Measurements from ENCODE around the gene RIMBP2.

The RIMBP2 gene

GRCh38 chr12:130424858-130425697 is 291.0 kb downstream of the RIMBP2 start:
- no peak for DNase-seq (ENCODE audit: low read depth in 2 of 2)

DNA sequence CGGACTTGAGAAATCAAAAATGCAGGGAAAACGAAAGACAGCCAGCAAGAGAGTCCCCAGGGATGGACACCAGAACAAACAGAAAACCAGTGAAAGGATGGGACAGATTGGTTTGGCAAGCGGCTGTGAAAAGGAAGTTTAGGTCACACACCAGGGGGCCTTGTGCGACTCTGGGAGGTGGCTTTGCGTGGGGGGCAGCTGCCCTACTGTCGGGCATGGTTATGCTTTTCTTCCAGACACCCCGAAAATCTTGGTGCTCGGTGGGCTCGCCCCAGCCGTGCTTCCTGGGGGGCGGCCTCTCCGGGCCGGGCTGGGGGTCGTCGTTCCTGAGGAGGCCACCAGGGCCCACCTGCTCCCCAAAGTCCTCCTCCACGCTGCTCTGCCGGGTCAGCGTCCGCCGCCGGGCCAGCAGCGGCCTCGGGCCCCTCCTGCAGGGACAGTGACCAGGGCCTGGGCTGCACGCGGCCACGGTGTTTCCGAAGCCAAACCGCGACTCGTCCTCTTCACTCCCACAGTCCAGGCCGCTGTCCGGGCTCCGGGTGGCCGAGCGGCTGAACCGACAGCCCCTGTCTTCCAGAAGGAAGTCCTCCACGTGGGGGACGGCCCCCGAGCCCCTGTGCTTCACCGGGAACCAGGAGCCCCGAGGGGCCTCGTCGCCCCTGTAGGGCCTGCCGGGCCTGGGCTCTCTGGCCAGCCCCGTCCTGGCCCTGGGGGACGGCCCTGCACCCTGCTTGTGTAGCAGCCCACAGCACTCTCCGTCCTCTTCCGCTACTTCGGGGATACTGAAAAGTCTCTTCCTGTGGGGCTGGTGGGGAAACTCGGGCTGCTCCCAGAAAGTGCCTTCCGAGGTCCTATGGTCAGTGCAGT is 291.9 kb downstream of the RIMBP2 start:
- no peak for DNase-seq (ENCODE audit: low read depth in 2 of 2)

DNA sequence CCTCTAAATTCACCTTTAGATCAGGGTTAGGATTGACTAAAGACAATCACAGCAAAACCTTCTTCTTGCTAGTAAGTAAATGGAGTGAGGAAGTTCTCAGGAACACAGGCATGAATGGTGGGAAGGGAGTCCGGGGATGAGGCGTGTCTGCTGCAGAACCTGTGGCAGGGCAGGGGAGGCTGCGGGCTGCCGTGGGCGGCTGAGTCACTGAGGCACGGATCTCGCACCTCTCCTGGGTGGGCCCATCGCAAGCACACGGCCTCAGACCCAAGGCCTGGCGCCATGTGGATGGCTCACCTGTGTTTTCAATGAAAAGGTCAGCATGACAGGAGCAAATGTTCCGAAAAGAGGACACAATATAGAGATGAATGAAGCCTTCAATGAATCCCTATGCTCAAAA is 293.0 kb downstream of the RIMBP2 start:
- DNase-seq (ENCODE audit: low read depth in 2 of 2), result no peak

- DNase-seq (ENCODE audit: low read depth in 2 of 2), result no peak
These were observed 293.4 kb downstream of the RIMBP2 start for GRCh38 chr12:130422676-130423075.

DNA sequence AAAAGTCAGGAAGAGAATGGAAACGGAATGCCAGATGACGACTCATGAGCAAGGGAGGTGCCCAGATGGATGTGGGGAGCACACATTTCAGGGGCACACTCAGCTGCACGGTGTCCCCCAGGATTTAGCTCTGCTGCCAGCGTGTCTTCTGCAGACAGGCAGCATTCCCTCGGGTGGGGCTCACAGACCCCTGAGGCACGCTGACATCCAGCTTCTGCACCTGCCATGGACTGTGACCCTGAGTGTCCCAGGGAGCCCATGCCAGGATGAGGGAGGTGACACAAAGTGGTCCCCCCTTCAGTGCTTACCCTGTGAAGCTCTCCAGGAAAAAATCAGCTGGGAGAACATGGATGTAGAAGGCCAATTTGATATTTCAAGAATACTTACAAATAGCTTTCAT is 294.2 kb downstream of the RIMBP2 start:
- no peak for DNase-seq (ENCODE audit: low read depth in 2 of 2)

DNA sequence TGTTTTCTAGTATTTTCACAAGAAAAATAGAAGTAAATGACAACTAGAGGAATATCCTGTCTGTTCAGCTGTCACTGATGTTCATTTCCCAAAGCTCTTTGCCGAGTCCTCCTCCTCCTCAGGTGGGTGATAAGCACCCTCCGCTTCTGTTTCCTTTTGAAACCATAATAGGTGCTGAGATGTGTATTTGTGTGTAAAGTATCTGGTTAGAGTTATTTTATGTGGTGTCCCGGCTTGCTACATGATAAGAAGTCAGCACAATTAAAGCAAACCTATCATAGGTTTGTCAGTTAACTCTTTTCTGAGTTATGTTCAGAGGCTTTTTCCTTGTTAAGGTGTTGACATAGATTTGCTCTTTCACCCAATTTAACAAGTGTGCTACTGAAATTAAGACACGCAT is 296.0 kb downstream of the RIMBP2 start:
- no peak for DNase-seq (ENCODE audit: low read depth in 2 of 2)

GRCh38 chr12:130419116-130419515 is 297.0 kb downstream of the RIMBP2 start:
- no peak for DNase-seq (ENCODE audit: low read depth in 2 of 2)

- no peak for DNase-seq (ENCODE audit: low read depth in 2 of 2)
These were observed 297.8 kb downstream of the RIMBP2 start for GRCh38 chr12:130418251-130418650.

GRCh38 chr12:130414381-130414780 is 301.7 kb downstream of the RIMBP2 start:
- no peak for DNase-seq (ENCODE audit: low read depth in 2 of 2)

GRCh38 chr12:130413909-130414308 is 302.2 kb downstream of the RIMBP2 start:
- DNase-seq (ENCODE audit: low read depth in 2 of 2), result no peak

- DNase-seq (ENCODE audit: low read depth in 2 of 2), result no peak
These were observed 303.7 kb downstream of the RIMBP2 start for GRCh38 chr12:130412384-130412783.

GRCh38 chr12:130405332-130405731 is 310.8 kb downstream of the RIMBP2 start:
- no peak for DNase-seq (ENCODE audit: low read depth in 2 of 2)

DNA sequence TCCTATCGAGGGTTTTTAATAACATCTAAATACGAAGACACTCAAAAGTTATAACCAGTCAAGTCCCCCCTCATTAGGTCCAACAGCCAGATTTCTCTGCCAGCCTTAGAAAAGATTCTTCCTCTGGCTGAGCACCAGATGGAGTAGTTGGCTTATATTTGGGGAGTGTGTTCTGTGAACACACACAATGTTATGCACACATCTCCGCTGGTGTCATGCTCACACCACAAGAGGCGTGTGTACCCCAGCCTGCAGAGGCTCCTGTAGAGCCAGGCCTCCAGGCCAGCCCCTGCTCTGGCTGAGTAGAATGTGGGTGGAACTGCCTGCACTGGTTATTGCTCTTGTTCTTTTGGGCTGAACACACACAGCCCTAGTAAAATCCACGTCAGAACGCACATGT is 314.4 kb downstream of the RIMBP2 start:
- no peak for DNase-seq (ENCODE audit: low read depth in 2 of 2)

DNA sequence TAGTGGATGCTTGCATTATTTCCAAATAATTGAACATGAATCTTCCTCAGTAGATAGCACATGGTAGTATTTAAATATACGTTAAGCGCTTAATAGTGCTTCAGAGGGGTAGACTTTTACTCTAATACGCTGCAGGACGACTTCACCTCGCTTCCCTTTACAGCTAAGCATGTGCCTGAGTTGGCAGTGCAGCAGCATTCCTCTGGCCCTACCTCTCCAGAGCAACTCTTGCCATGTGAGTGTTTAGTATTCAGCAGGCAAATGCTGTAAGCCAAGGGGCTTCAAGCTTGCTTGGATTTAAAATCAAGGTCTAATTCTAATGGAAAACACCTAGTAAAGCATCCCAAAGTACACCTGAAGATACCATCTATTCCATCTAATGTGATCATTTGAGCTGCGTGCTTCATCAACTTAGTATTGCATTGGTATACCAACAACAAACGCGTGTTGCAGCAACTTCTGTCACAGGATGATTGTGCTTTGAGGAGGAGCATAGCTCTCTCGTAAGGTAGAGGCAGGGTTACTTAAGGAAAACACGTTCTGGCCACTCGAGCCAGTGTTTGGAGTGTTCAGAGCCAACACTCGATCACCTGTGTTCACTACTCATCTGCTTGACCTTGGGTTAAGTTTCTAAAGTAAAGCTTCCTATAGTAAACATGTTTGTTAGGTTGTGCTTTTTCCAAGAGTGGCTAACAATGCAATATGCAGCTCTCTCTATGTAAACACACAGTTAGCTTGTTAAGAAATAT is 317.8 kb downstream of the RIMBP2 start:
- no peak for DNase-seq (ENCODE audit: low read depth in 2 of 2)

DNA sequence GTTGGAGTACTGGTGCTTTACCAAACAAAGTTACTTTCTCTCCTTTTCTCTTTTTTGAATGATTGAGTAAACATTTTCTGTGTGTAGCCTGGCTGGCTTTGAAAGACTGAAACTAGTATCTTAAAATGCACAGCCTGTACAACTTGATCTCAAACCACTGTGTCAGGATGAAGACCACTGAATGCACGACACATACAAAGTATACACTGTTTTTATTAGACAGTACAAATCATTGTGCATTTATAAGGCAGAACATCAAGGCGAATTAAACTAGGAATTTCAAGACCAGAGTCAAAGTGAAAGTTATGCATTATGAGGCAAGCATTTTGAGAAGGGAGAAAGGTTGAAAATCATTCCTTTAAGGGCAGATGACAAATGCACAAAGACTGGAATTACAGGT is 319.4 kb downstream of the RIMBP2 start:
- DNase-seq (ENCODE audit: low read depth in 2 of 2), result no peak

DNA sequence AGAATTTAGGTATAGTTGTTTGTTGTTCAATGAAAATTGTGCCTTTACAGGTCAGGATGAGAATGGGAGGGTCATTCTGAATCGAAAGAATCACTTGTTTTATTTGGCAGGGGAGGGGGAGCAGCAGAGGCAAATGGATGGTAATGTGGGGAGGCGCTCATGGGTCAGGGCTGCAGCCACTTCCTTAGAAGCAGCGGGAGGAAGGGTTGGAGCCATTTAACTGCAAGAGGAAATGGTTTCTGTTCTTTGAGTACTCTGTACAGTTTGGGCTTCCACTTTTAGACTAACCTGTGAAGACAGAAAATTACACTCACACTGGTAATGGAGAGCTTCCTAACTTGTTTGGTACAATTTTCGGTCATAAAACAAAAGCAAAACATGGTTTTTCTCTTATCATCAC is 321.2 kb downstream of the RIMBP2 start:
- DNase-seq (ENCODE audit: low read depth in 2 of 2), result no peak

GRCh38 chr12:130391186-130391585 is 324.9 kb downstream of the RIMBP2 start:
- DNase-seq (ENCODE audit: low read depth in 2 of 2), result no peak

GRCh38 chr12:130385193-130385592 is 330.9 kb downstream of the RIMBP2 start:
- no peak for DNase-seq (ENCODE audit: low read depth in 2 of 2)

DNA sequence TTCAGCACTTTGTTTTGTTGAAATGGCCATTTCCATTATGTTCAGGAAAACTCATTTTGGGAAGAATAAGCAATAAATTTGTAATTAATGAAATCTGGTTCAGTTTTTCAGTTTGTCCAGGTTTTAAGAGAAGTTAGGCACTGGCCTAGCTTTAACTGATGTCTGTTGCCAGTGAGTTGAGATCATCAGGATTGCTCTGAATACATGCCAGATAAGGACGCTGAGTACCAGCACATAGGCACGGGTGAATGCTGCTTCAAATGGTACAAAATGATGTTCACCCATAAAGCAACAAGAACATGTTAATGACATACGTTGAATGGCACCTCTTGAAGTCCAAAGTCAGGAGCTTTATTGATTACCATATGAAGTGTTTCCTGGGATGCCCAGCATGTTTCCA is 331.9 kb downstream of the RIMBP2 start:
- DNase-seq (ENCODE audit: low read depth in 2 of 2), result no peak

GRCh38 chr12:130382818-130383217 is 333.3 kb downstream of the RIMBP2 start:
- no peak for DNase-seq (ENCODE audit: low read depth in 2 of 2)

DNA sequence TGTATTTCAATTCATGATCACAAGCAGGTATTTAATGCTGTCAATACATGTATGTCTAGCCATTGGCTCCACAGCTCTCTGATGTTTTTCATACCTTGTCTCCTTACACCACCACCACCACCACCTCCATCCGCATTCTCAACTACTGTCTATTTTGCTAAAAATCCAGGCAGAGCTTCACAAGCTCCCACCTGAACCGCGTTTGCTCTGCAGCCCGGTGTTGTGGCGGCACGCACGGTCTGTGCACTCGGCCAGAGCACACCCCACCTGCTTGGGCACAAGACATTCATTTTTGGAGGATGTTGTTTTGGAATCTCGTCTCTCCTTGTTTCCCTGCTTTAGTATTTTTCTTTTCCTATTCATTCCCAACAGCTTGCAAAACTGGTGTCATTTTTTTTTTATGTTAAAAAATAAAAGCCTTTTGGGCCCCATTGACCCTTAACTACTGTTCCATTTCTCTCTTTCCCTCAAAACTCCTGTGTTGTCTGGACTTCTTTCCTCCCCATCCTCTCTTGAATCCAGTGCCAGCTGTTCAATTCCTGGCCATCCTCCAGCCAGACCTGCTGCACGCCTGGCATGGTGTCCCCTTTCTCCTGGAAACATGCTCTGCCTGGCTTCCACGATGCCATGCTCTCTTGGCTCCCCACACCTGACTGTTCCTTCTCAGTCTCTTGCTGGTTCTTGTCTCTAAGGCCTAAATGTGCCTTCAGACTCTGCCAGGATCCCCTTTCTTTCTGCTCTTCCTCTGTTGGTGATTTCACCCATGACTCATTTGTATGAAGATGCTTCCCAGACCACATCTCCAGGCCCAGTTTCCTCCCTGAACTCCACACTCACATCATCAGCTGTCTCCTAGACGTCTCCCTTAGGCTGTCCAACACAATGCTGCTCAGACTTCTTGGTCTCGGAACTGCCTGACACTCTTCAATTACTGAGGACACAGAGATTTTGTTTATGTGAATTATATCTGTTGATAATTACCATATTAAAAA is 340.5 kb downstream of the RIMBP2 start:
- no peak for DNase-seq (ENCODE audit: low read depth in 2 of 2)

Data from stimulated activated CD4-positive, alpha-beta T cell treated with anti-CD3 and anti-CD28 coated beads, Interleukin-15, amount 100 ng/mL, for 48 hours (primary cell).